ENCODE measurements around the gene ART1. TPM values are rescaled to one million over a fixed set of nuclear protein-coding genes. Genes with fewer than 3 reads are reported as not detected.

Gene ART1
- total RNA-seq, 1 donor from 2014 or later, result not detected

DNA sequence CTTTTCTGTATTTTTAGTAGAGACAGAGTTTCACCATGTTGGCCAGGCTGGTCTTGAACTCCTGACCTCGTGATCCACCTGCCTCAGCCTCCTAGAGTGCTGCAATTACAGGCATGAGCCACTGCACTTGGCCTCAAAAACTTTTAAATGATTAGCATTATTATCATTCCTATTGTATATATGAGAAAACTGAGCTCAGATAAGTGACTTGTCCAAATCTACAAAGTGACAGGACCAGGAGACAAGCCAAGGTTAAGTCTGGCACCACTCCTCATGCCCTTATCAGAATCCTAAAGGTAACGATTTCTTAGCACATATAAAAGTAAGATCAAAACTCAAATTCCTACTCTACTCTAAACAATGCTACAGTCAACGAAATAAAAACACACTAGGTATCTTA, 58.5 kb downstream of the ART1 start:
- Mint-ChIP-seq H3K4me1 (ENCODE audit: low read depth, unreplicated experiment) (no peaks in the 10 kb centered on the region), H3K27ac (ENCODE audit: unreplicated experiment) (no peak overlapping the region), H3K4me3 (ENCODE audit: unreplicated experiment) (no peak overlapping the region), H3K27me3 (ENCODE audit: unreplicated experiment) (peaks cover 1% of the 10 kb centered on the region), H3K9me3 (ENCODE audit: unreplicated experiment) (no peaks in the 10 kb centered on the region), H3K36me3 (ENCODE audit: unreplicated experiment) (no peaks in the 10 kb centered on the region)
- no peak for DNase-seq
- TF ChIP-seq, protein P1, sequence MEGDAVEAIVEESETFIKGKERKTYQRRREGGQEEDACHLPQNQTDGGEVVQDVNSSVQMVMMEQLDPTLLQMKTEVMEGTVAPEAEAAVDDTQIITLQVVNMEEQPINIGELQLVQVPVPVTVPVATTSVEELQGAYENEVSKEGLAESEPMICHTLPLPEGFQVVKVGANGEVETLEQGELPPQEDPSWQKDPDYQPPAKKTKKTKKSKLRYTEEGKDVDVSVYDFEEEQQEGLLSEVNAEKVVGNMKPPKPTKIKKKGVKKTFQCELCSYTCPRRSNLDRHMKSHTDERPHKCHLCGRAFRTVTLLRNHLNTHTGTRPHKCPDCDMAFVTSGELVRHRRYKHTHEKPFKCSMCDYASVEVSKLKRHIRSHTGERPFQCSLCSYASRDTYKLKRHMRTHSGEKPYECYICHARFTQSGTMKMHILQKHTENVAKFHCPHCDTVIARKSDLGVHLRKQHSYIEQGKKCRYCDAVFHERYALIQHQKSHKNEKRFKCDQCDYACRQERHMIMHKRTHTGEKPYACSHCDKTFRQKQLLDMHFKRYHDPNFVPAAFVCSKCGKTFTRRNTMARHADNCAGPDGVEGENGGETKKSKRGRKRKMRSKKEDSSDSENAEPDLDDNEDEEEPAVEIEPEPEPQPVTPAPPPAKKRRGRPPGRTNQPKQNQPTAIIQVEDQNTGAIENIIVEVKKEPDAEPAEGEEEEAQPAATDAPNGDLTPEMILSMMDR (IDR thresholded peaks at IDR 0.05; ENCODE audit: partially characterized antibody, unreplicated experiment), result no peak

DNA sequence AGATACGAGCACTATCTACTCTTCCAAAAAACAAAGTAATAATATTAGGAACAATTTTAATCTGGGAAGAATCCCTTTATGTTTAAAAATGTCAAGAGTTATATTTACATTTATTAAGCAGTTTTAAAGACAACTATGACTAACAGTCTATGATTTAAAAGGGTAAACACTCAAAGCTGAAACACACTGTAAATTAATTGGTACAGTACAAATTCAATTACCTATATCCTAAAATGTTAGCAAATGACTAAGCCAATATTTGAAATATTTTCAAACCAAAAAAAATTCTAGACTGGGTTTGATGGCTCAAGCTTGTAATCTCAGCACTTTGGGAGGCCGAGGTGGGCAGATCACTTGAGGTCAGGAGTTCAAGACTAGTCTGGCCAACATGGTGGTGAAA, 62.2 kb downstream of the ART1 start:
- TF ChIP-seq, protein P1 (IDR thresholded peaks at IDR 0.05; ENCODE audit: partially characterized antibody, unreplicated experiment), result no peak
- Mint-ChIP-seq H3K36me3 (ENCODE audit: unreplicated experiment) (no peaks in the 10 kb centered on the region), H3K4me3 (ENCODE audit: unreplicated experiment) (no peak overlapping the region), H3K27ac (ENCODE audit: unreplicated experiment) (no peak overlapping the region), H3K9me3 (ENCODE audit: unreplicated experiment) (no peaks in the 10 kb centered on the region), H3K4me1 (ENCODE audit: low read depth, unreplicated experiment) (no peaks in the 10 kb centered on the region), H3K27me3 (ENCODE audit: unreplicated experiment) (peaks cover 1% of the 10 kb centered on the region)
- no peak for DNase-seq

DNA sequence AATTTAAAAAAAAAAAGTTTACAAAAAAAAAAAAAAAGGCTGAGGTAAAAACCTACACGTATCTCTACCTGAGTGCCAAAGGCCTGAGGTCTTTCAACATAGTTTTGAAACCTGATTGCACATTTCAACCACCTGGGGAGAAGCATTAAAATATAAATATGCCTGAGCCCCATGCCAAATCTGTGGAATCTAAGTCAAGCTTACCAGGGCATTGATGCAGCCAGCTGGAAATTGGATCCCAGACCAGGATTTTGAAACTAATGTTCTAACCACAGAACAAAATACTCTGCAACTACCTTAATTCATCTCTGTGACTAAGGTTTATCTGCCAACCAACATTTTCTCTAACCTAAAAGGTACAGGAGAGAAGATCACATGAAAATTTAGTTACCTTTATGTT, 65.0 kb downstream of the ART1 start:
- H3K9me3 Mint-ChIP-seq (ENCODE audit: unreplicated experiment), result no peaks in the 10 kb centered on the region
- TF ChIP-seq, protein P1 (IDR thresholded peaks at IDR 0.05; ENCODE audit: partially characterized antibody, unreplicated experiment), result no peak
- no peak for DNase-seq
- no peak overlapping the region for H3K4me3 Mint-ChIP-seq (ENCODE audit: unreplicated experiment)
- H3K4me1 Mint-ChIP-seq (ENCODE audit: low read depth, unreplicated experiment), result no peaks in the 10 kb centered on the region
- H3K36me3 Mint-ChIP-seq (ENCODE audit: unreplicated experiment), result no peaks in the 10 kb centered on the region
- no peak overlapping the region for H3K27ac Mint-ChIP-seq (ENCODE audit: unreplicated experiment)
- H3K27me3 Mint-ChIP-seq (ENCODE audit: unreplicated experiment), result peaks cover 1% of the 10 kb centered on the region

DNA sequence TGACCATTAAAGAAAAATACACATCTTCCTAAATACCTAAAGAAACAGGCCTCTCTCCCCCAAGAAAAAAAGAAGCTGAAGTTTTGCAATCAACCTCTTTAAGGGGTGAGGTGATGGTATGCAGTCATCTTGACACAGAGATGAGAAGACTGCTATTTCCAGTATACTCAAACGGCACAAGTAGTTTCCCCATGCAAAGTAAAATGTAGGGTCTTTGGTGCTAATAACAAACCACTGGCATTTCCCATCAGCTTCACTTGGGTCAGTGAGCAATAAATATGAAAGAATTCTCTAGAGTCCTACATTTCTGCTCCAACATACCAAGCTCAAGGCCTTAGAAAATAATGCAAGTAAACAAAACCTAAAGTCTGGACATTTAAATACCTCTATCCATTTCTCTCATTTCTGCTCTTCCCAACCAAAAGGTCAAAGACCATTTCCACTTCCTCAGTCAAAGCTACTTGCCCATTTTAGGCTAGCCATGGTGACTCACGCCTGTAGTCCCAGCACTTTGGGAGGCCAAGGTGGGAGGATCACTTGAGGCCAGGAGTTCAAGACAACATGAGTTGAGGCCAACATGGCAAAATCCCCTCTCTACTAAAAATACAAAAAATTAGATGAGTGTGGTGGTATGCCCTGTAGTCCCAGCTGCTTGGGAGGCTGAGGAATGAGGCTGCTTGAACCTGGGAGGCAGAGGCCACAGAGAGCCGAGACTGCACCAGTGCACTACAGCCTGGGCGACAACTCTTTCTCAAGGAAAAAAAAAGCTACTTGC, 65.7 kb downstream of the ART1 start:
- TF ChIP-seq, protein P1 (IDR thresholded peaks at IDR 0.05; ENCODE audit: partially characterized antibody, unreplicated experiment), result no peak
- H3K4me1 Mint-ChIP-seq (ENCODE audit: low read depth, unreplicated experiment), result no peaks in the 10 kb centered on the region
- no peaks in the 10 kb centered on the region for H3K36me3 Mint-ChIP-seq (ENCODE audit: unreplicated experiment)
- H3K9me3 Mint-ChIP-seq (ENCODE audit: unreplicated experiment), result no peaks in the 10 kb centered on the region
- no peak overlapping the region for H3K4me3 Mint-ChIP-seq (ENCODE audit: unreplicated experiment)
- H3K27me3 Mint-ChIP-seq (ENCODE audit: unreplicated experiment), result peaks cover 1% of the 10 kb centered on the region
- no peak overlapping the region for H3K27ac Mint-ChIP-seq (ENCODE audit: unreplicated experiment)
- DNase-seq, result no peak

DNA sequence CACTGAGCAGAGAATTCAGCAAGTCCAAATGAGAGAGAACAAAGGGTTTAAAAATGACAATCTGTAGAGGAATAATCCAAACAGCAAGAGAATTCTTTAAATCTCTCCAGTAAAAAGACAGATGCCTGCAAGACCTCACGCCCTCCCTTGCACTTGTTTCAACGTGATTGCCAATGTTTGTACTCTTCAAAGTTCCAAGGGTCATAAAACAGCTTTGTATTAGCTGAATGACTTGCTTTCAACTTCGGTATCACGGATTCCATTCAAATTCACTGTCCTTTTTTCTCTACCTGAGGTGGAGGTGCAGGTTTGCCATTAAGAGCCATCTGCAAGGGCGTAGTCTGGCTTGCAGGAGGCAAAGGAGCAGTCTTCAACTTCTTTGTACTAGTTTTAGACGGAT, 67.3 kb downstream of the ART1 start:
- Mint-ChIP-seq H3K27me3 (ENCODE audit: unreplicated experiment) (peaks cover 1% of the 10 kb centered on the region), H3K4me1 (ENCODE audit: low read depth, unreplicated experiment) (no peaks in the 10 kb centered on the region), H3K36me3 (ENCODE audit: unreplicated experiment) (no peaks in the 10 kb centered on the region), H3K4me3 (ENCODE audit: unreplicated experiment) (no peak overlapping the region), H3K9me3 (ENCODE audit: unreplicated experiment) (no peaks in the 10 kb centered on the region), H3K27ac (ENCODE audit: unreplicated experiment) (no peak overlapping the region)
- TF ChIP-seq, protein P1 (IDR thresholded peaks at IDR 0.05; ENCODE audit: partially characterized antibody, unreplicated experiment), result no peak
- DNase-seq, result no peak

Data from glutamatergic neuron (in vitro differentiated cells).